ENCODE results near the gene HEATR1.

DNA sequence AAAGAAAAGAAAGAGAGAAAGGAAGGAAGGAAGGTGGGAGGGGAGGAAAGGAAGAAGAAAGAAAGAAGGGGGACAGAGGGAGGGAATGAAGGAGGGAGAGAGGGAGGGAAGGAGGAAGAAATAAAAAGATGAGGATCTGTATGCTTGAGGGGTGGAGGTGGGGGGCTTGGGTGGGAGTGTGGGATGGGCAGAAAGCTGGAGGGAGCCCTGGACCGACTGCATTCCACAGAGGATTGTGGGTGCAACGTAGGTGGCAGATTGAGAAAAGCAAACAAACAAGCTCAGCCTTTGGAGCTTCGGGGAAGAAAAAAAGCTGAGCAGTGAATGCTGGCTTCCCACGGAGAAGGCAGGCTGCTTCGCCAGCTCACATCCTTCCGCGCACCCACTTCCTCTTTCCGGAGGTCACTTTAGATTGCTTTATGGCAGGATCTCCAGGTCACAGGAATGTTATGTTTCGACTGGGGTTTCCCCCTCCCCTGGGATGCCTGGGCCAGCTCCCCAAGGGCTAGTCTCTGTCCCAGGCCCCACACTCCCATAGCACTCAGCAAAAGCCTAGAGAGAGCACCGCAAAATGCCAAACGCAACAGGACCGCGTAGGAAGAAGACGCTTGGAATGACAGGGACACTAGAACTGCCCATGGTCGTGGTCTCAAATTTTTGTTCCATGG, 101.2 kb downstream of the HEATR1 start:
- TF ChIP-seq POLR2A (IDR thresholded peaks at IDR 0.05) = no peak
- TF ChIP-seq, protein P1, sequence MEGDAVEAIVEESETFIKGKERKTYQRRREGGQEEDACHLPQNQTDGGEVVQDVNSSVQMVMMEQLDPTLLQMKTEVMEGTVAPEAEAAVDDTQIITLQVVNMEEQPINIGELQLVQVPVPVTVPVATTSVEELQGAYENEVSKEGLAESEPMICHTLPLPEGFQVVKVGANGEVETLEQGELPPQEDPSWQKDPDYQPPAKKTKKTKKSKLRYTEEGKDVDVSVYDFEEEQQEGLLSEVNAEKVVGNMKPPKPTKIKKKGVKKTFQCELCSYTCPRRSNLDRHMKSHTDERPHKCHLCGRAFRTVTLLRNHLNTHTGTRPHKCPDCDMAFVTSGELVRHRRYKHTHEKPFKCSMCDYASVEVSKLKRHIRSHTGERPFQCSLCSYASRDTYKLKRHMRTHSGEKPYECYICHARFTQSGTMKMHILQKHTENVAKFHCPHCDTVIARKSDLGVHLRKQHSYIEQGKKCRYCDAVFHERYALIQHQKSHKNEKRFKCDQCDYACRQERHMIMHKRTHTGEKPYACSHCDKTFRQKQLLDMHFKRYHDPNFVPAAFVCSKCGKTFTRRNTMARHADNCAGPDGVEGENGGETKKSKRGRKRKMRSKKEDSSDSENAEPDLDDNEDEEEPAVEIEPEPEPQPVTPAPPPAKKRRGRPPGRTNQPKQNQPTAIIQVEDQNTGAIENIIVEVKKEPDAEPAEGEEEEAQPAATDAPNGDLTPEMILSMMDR (IDR thresholded peaks at IDR 0.05) = no peak

All from adrenal gland (tissue), 5 donors.